Measurements from ENCODE around the gene SPATA32. TPM values are rescaled to one million over a fixed set of nuclear protein-coding genes. Genes with fewer than 3 reads are reported as not detected.

SPATA32 gene
- total RNA-seq, 2 donors from 2014 or later, result 1.0 TPM; not detected in 1

DNA sequence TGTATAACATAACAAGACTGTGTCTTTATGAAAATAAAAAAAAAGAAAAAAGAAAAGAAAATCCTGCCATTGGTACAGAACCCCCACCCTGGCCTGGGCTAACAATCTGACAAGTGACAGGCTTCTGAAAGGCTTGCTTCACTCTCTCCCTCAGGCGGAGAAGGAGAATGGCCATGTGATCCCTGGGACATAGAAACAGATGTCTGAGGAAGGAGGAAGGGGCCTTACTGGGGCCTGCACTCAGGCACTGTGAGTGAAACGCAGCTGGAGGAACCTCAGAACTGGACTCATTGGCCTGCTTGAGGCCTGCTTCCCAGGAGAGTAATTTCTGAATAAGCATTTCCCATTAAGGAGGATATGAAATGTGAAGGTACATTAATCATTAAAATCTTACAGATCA, 37.5 kb upstream of the SPATA32 start:
- no peaks in the 10 kb centered on the region for H3K27me3 ChIP-seq
- no peak for ATAC-seq
- H3K9me3 ChIP-seq, result no peaks in the 10 kb centered on the region
- H3K36me3 ChIP-seq (replicated peaks in 1 of 2; ENCODE audit: insufficient read depth in 1 of 2, low read depth in 2 of 2), result no peaks in the 10 kb centered on the region
- intact Hi-C loops (cut with DNase I), result no loop called here
- DNase-seq, result peak in 2 of 4 donors; percentile 49 to 50
- no peak overlapping the region for H3K4me3 ChIP-seq
- 15 to 17% methylated on average over 2 of the region's 2 CpGs for WGBS, 2 donors
- peaks cover 66% of the 10 kb centered on the region for H3K4me1 ChIP-seq
- peak overlapping the region; percentile 8 to 70 (median 54) for H3K27ac ChIP-seq
- TF ChIP-seq, protein P1, sequence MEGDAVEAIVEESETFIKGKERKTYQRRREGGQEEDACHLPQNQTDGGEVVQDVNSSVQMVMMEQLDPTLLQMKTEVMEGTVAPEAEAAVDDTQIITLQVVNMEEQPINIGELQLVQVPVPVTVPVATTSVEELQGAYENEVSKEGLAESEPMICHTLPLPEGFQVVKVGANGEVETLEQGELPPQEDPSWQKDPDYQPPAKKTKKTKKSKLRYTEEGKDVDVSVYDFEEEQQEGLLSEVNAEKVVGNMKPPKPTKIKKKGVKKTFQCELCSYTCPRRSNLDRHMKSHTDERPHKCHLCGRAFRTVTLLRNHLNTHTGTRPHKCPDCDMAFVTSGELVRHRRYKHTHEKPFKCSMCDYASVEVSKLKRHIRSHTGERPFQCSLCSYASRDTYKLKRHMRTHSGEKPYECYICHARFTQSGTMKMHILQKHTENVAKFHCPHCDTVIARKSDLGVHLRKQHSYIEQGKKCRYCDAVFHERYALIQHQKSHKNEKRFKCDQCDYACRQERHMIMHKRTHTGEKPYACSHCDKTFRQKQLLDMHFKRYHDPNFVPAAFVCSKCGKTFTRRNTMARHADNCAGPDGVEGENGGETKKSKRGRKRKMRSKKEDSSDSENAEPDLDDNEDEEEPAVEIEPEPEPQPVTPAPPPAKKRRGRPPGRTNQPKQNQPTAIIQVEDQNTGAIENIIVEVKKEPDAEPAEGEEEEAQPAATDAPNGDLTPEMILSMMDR (IDR thresholded peaks at IDR 0.05), result no peak
- TF ChIP-seq POLR2A (IDR thresholded peaks at IDR 0.05), result no peak

DNA sequence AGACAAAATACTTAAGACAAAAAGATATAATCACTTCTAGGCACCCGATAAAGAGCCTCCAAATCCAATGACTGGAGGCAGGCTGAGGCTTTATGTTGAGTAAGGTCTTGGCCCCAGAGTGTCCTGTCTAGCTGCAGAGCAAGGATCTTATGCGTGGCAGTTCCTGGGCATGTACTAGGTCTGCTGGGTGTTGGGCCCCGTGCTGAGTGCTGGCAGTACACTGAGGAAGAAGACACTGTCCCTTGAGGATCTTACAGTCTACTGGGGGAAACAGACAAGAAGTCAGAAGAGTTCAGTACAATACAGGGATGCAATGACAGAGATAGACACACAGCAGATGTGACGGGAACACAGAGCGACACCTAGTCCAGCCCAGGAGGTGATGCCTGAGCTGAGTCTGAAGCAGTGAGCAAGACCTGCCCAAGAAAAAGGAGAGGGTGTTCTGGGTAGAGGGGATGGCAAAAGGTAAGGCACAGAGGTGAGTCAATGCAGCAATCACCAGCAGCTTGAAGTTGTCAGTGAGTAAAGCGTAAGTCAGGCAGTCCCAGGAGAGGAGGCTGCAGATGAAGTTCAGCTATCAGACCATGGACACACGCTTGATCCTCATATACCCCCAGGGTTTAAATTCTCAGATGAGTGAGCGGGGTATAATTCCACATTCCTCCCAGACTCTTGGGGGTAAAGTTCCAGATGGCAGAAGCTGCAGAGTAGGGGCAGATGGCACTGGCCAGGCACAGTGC, 36.8 kb upstream of the SPATA32 start:
- H3K27me3 ChIP-seq, result no peaks in the 10 kb centered on the region

DNA sequence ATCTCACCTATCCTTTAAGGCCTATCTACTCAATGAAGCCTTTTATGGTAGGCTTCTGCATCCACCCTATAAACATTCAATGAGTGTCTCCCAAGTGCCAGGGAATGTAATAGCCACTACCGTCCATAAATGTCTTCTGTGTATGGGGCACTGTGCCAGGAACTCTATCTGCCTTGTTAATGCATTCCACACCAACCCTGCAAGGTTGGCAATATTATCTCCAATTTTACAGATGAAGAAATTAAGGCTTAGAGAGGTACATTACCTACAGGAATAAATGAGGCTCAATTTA, 34.9 kb upstream of the SPATA32 start:
- Histone ChIP-seq H3K4me1 (peaks cover 85% of the 10 kb centered on the region), H3K4me3 (no peak overlapping the region), H3K9me3 (no peaks in the 10 kb centered on the region), H3K27me3 (no peaks in the 10 kb centered on the region), H3K27ac (peak overlapping the region in 2 of 4 donors; percentile 77 to 85), H3K36me3 (replicated peaks in 1 of 2; ENCODE audit: insufficient read depth in 1 of 2, low read depth in 2 of 2) (no peaks in the 10 kb centered on the region)
- peak in 2 of 4 donors; percentile 43 to 52 for DNase-seq
- ATAC-seq, result no peak
- intact Hi-C loops (cut with DNase I), result no loop called here
- TF ChIP-seq, protein P1 (IDR thresholded peaks at IDR 0.05), result no peak
- TF ChIP-seq POLR2A (IDR thresholded peaks at IDR 0.05), result no peak
- 8 to 9% methylated on average over 1 of the region's 1 CpG for WGBS, 2 donors

More for the DNA sequence above, 36.8 kb upstream of the SPATA32 start:
- H3K4me1 ChIP-seq, result peaks cover 73% of the 10 kb centered on the region
- 89 to 90% methylated on average over 8 of the region's 8 CpGs for WGBS, 2 donors
- ATAC-seq (no peak), DNase-seq (no peak)
- H3K4me3 ChIP-seq, result no peak overlapping the region
- no peak for TF ChIP-seq POLR2A (IDR thresholded peaks at IDR 0.05)
- TF ChIP-seq, protein P1 (IDR thresholded peaks at IDR 0.05), result no peak
- H3K9me3 ChIP-seq, result no peaks in the 10 kb centered on the region
- no peaks in the 10 kb centered on the region for H3K36me3 ChIP-seq (replicated peaks in 1 of 2; ENCODE audit: insufficient read depth in 1 of 2, low read depth in 2 of 2)
- intact Hi-C loops (cut with DNase I), result no loop called here
- H3K27ac ChIP-seq, result peak overlapping the region in 3 of 4 donors; percentile 52 to 70 (median 56)

DNA sequence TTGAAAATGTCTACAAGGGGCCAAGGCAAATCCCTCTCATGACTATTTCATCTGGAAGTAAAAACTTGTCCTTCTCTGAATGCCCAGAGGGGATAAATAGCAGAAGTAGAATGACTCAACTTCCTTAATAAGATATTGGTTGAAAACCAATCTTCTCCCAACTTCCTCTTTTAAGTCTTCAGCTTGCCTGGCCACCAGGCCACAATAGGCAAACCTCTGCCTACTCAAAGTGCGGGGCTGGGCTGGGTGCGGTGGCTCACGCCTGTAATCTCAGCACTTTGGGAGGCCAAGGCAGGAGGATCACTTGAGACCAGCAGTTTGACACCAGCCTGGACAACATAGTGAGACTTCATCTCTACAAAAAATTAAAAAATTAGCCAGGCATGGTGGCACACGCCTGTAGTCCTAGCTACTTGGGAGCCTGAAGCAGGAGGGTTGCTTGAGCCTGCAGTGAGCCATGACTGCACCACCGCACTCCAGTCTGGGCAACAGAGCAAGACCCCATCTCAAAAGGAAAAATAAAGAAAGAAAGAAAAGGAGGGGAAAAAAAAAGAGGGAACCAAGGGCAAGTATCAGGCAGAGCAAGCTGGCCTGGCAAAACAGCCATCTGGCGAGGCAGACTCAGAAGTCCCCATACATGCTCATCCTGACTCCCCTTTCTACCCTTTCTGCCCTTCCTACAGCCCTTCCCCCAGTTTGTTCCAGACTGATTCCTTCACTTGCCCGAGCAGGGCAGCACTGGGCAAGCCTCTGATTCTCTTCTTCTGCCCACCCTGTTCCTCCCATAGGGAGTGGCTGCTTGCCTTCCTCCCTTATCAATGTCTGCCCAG, 34.3 kb upstream of the SPATA32 start:
- intact Hi-C loops (cut with DNase I), result no loop called here
- WGBS, 2 donors, result 71 to 88% methylated on average over 7 of the region's 7 CpGs
- DNase-seq (no peak), ATAC-seq (no peak)
- Histone ChIP-seq H3K27me3 (no peaks in the 10 kb centered on the region), H3K4me1 (peaks cover 90% of the 10 kb centered on the region), H3K4me3 (no peak overlapping the region), H3K27ac (peak overlapping the region in 2 of 4 donors; percentile 77 to 85), H3K36me3 (replicated peaks in 1 of 2; ENCODE audit: insufficient read depth in 1 of 2, low read depth in 2 of 2) (no peaks in the 10 kb centered on the region), H3K9me3 (no peaks in the 10 kb centered on the region)
- TF ChIP-seq, protein P1 (IDR thresholded peaks at IDR 0.05), result no peak
- TF ChIP-seq POLR2A (IDR thresholded peaks at IDR 0.05), result no peak

All from body of pancreas (tissue), 4 donors.